ENCODE measurements around the gene SPEF2. TPM values are rescaled to one million over a fixed set of nuclear protein-coding genes. Genes with fewer than 3 reads are reported as not detected.
A peak's percentile ranks its signal among the peaks of the same experiment; 100 is the strongest.

SPEF2 gene
- total RNA-seq = 13.8 TPM

DNA sequence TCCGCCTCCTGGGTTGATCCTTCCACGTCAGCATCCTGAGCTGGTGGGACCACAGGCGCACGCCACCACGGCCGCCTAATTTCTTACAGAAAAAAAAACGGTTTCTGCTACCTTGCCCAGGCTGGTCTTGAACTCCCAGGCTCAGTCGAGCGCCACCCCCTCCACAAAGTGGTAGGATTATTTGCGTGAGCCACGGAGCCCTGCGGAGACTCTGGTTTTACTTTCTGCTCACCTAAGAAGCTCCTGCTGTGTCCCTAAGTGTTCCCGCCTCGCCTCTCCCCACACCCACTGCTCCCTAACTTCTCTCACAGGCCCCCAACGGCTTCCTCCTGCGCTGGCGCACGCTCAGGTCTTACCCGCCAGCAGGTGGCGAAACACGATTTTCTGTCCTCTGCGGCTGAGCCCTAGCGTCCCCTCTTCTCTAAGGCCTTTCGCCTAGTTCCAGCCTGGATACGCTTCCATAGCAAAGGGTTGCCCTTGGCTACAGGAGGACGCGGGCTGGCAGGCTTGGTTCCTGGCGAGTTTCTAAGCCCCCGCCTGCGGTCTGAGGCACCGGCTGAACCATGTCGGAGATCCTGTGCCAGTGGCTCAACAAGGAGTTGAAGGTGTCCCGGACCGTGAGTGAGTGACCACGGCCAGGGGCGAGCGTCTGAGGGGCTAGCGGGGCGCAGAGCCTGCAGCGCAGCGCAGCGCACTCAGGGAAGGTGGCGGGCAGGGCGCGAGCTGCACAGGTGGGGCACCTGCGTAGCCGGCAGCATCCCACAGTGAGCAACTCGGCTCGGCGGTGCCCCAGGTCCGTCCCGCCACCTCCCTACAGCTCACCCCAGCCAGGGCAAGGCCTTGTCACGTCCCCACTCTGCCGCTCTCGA is at the start of gene SPEF2:
Gene SPEF2, plus strand, starts transcription at position 429 of the 869 bp plus-strand sequence. Its CDS starts 135 bp downstream, at position 564.
- DNase-seq = peak; percentile 61

DNA sequence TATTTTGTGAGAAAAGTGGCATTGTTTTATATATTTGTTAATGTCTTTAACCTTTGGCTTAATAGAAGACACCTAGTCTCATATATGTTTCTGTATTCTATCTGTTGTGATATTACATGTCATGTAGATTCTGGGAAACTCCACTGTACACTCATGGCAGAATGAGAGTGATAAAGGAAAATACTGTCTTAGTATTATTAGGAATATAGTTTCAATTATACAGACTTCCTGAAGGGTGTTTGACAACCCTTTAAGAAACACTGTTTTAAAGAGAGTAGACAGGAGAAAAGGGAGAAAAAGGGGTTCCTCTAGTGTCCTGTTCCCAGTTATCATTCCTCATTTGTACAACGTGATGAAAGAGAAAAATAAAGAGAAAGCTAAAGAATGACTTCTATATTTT is 42.1 kb upstream of the SPEF2 start:
- DNase-seq = no peak

DNA sequence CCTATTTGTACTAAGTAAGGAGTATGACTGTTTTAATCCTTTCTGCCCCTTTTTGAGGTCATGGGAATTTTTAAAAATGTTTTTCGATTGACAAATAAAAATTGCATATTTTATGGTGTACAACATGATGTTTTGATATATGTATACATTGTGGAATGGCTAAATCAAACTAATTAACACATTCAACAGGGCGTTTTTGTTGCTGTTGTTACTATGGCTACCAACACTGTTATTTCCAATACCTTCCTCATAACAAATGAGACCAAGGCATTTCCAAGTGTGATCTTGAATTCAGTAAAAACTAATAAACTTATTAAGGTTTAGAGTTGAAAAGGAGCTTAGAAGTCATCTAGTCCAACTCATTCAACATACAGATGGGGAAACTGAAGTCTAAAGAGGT is 30.2 kb upstream of the SPEF2 start:
- DNase-seq = no peak

- no peak for DNase-seq
These were observed 24.3 kb upstream of the SPEF2 start for GRCh38 chr5:35593338-35593737.

GRCh38 chr5:35598707-35599370 is 18.8 kb upstream of the SPEF2 start:
- DNase-seq = no peak

- no peak for DNase-seq
These were observed 17.1 kb upstream of the SPEF2 start for GRCh38 chr5:35600591-35600990.

GRCh38 chr5:35608881-35609779 is 8.5 kb upstream of the SPEF2 start:
- DNase-seq = no peak

DNA sequence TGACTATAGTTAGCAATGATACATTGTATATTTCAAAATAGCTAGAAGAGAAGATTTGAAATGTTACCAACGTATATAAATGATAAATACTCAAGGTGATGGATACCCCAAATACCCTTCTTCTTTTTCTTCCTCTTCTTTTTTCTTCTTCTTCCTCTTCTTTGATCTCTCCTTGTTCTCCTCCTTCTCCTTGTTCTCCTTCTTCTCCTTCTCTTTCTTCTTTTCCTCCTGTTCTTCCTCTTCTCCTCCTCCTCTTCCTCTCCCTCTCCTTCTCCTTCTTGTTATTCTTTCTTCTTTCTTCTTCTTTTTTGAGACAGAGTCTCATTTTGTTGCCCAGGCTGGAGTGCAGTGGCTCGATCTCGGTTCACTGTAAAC is 616 bp upstream of the SPEF2 start:
- no peak for DNase-seq

- peak; percentile 2 for DNase-seq
These were observed 607 bp downstream of the SPEF2 start for GRCh38 chr5:35618304-35618636.

GRCh38 chr5:35618781-35619180 is 1.1 kb downstream of the SPEF2 start:
- DNase-seq = no peak

DNA sequence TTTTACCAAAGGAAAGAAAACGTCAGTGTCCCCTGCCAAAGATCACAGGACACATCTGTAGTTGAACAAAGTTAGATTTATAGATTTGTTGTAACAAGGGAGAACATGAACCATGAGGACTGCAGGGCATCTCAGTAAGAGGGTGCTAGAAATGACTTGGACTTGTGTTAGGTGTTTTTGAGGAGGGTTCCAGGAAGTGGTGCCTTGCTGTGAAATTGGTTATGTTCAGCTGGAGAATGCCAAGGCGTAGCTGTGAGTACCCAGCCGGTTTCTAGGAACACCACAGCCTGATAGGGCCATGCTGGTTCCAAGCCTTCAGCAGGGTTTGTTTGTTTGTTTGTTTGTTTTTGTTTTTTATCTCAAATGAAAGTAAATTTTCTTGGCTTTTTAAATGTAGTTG is 5.3 kb downstream of the SPEF2 start:
- no peak for DNase-seq

GRCh38 chr5:35623991-35624390 is 6.3 kb downstream of the SPEF2 start:
- DNase-seq = no peak

- DNase-seq = no peak
These were observed 8.4 kb downstream of the SPEF2 start for GRCh38 chr5:35626108-35626507.

DNA sequence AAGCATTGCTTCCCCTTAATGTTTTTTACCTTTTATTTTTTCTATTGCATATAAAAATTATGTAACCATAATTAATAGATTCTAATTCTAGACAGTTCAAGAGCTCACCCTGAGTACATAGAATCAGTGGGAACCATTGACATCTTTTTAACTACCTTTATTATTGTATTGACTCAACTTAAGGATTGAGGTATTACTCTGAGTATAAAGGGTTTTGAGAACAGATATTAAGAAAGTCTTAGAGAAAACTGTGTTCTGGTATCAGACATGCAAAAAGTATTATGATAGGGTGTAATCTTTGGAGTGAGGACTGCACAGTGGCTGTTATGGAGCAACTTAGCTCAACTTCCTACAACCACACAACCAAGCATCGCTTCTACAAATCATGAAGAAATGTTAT is 8.9 kb downstream of the SPEF2 start:
- no peak for DNase-seq

GRCh38 chr5:35634326-35634725 is 16.7 kb downstream of the SPEF2 start:
- no peak for DNase-seq

DNA sequence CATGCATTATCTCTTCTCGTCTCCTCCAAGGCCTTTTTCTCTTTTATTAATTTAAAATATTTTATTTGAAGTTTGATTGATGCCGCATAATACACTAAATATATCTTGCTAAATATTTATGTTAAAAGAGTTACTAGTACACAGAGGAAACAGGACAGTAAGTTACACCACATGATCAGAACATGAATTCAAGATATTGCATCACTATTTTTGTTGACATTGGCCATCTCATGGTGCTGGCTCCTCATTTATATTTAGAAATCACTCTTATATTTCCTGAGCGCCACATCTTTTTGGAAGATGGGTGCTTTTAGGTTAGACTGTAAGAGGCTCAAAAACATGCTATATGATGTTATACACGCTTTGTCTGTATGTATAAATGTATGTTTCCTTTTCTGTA is 23.0 kb downstream of the SPEF2 start:
- no peak for DNase-seq

GRCh38 chr5:35644543-35644942 is 26.9 kb downstream of the SPEF2 start:
- DNase-seq = no peak

DNA sequence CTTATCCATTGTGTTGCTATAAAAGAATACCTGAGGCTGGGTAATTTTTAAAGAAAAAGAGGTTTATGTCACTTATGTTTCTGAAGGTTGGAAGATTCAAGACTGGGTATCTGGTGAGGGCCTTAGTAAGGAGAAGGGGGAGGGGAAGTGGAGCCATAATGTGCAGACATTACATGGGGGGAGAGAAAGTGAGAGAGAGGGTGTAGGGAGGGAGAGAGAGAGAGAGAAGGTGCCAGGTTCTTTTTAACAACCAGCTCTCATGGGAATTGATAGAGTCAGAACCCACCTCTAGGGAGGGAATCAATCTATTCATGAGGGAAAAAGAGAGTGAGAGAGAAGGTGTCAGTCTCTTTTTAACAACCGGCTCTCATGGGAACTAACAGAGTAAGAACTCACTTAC is 29.5 kb downstream of the SPEF2 start:
- no peak for DNase-seq

GRCh38 chr5:35647712-35648111 is 30.0 kb downstream of the SPEF2 start:
- DNase-seq = no peak

DNA sequence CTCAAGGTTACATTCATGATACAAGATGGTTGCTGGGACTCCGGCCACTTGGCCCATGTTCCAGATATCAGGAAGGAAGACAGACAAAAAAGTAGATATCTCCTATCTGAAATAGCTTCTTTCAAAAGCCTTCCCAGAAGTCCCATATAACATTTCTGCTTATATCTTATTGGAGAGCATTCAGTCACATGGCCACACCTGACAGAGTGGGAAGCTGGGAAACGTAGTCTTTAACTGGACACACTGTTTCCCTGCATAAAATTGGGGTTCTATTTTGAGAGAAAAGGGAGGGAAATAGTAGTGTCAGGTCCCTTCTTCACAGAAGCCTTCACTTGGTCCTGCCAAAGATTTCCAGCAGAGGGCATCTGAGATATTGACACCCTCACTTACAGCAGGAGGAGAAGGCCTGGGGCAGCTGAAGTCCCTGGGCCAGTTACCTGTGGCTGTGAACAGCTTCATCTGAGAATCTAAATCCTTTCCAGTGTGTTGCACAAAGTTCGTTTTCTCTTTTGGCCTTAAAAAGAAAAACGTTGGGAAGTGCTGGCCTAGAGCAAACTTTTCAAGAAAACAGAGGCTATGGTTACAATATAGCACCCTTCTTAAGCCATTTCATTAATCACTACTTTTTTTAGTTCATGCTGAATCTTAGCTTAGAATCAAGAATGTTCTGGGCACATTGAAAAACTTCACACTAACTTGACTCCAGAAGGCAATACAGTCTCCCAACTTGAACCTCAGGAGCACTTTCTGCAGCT is 33.5 kb downstream of the SPEF2 start:
- DNase-seq = no peak

- no peak for DNase-seq
These were observed 39.1 kb downstream of the SPEF2 start for GRCh38 chr5:35656721-35657120.

- no peak for DNase-seq
These were observed 40.2 kb downstream of the SPEF2 start for GRCh38 chr5:35657877-35658276.

Measured in skin of body (tissue), 2 donors.